ENCODE results near the gene DEDD2.

DEDD2 gene

GRCh38 chr19:42248270-42249148 is 31.0 kb upstream of the DEDD2 start:
- DNase-seq (ENCODE audit: low read depth, low spot score) = no peak

GRCh38 chr19:42247640-42248199 is 30.2 kb upstream of the DEDD2 start:
- no peak for DNase-seq (ENCODE audit: low read depth, low spot score)

GRCh38 chr19:42246922-42247639 is 29.6 kb upstream of the DEDD2 start:
- DNase-seq (ENCODE audit: low read depth, low spot score) = no peak

- DNase-seq (ENCODE audit: low read depth, low spot score) = no peak
Observed at GRCh38 chr19:42246143-42246921, 28.9 kb upstream of the DEDD2 start.

- no peak for DNase-seq (ENCODE audit: low read depth, low spot score)
Observed at GRCh38 chr19:42245231-42245630, 27.8 kb upstream of the DEDD2 start.

GRCh38 chr19:42244347-42245220 is 27.1 kb upstream of the DEDD2 start:
- DNase-seq (ENCODE audit: low read depth, low spot score) = peak; percentile 89

GRCh38 chr19:42242512-42243409 is 25.3 kb upstream of the DEDD2 start, which contains the start of gene GSK3A:
TSS of gene GSK3A (minus strand) at chr19:42242602. CDS start at chr19:42242465, 137 bp downstream.
- DNase-seq (ENCODE audit: low read depth, low spot score) = peak; percentile 92

GRCh38 chr19:42242069-42242511 is 24.6 kb upstream of the DEDD2 start:
- DNase-seq (ENCODE audit: low read depth, low spot score) = no peak

- DNase-seq (ENCODE audit: low read depth, low spot score) = no peak
Observed at GRCh38 chr19:42241279-42241678, 23.8 kb upstream of the DEDD2 start.

- no peak for DNase-seq (ENCODE audit: low read depth, low spot score)
Observed at GRCh38 chr19:42239544-42240220, 22.2 kb upstream of the DEDD2 start.

GRCh38 chr19:42235181-42235580 is 17.7 kb upstream of the DEDD2 start:
- DNase-seq (ENCODE audit: low read depth, low spot score) = no peak

- no peak for DNase-seq (ENCODE audit: low read depth, low spot score)
Observed at GRCh38 chr19:42234364-42234763, 16.9 kb upstream of the DEDD2 start.

- DNase-seq (ENCODE audit: low read depth, low spot score) = no peak
Observed at GRCh38 chr19:42233678-42234292, 16.3 kb upstream of the DEDD2 start.

GRCh38 chr19:42233106-42233505 is 15.6 kb upstream of the DEDD2 start:
- DNase-seq (ENCODE audit: low read depth, low spot score) = no peak

- no peak for DNase-seq (ENCODE audit: low read depth, low spot score)
Observed at GRCh38 chr19:42232435-42232834, 15.0 kb upstream of the DEDD2 start.

GRCh38 chr19:42230571-42230970 is 13.1 kb upstream of the DEDD2 start:
- no peak for DNase-seq (ENCODE audit: low read depth, low spot score)

GRCh38 chr19:42229855-42230351 is 12.4 kb upstream of the DEDD2 start:
- no peak for DNase-seq (ENCODE audit: low read depth, low spot score)

GRCh38 chr19:42229301-42229854 is 11.9 kb upstream of the DEDD2 start:
- DNase-seq (ENCODE audit: low read depth, low spot score) = no peak

All from activated CD4-positive, CD25-positive, alpha-beta regulatory T cell treated with anti-CD3 and anti-CD28 coated beads, Interleukin-2, amount 50 U/mL, for 16 hours (primary cell).